ENCODE data around the gene EPB41. TPM values are rescaled to one million over a fixed set of nuclear protein-coding genes. Genes with fewer than 3 reads are reported as not detected.

EPB41 gene
- total RNA-seq, 4 donors from 2014 or later: 28.8 to 57.6 (median 43.2) TPM

DNA sequence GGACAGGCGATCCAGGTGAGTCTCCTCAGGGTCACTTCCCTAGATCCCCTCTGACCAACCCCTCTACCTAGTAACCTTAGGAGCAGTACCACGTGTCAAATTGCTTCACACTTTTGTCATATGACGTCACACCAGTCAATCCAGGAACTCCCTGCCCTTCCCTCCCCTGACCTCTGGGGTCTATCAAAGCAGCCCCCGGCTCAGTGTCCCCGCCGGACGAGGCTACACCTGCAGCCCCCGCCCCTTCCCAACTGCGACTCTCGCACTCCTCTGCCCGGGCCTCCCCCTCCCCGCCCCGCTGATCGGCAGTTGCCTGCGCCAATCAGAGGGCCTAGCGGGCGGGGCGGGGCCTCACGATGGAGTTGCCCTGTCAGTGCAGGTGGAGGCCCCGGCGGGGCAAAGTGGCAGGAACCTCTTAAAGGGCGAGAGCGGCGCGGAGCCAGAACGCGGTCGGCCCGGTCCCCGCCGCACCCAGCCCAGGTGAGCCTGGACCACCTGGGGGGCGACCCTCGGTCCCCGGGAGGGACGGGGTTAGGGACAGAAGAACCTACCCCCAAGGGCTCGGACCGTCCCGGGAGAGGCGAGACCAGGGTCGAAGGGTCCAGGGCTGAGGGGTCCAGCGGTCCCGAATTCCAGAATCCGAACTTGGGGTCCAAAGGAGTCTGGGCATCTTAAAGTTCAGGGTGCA is 27.5 kb upstream of the EPB41 start:
- peak in 1 of 3 donors; percentile 9 for TF ChIP-seq CTCF (IDR thresholded peaks at IDR 0.05)
- ATAC-seq (ENCODE audit: low FRiP score) (peak; percentile 71), DNase-seq (ENCODE audit: low spot score) (peak; percentile 63)

DNA sequence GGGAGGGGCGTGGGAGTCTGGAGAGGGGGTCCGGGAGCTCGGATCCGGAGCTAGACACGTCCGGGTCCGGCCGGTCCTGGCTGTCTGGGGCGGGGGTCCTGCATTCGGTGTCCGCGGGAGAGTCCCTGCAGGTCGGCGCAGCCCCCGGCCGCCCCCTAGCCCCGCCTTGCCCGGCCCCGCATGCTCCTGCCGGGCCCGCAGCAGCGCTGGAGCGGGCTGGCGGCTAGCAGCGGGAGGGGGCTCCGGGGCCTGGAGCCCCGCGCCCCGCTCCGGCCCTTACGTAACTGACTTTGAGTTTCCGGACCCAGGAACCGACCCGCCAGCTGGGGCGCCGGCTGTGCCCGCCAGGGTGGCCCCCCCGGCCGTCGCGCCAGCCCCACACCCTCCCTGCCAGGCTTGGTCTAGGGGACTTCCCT is 26.9 kb upstream of the EPB41 start:
- ATAC-seq (ENCODE audit: low FRiP score): peak; percentile 34
- TF ChIP-seq CTCF (IDR thresholded peaks at IDR 0.05): no peak
- DNase-seq (ENCODE audit: low spot score): no peak

- DNase-seq (ENCODE audit: low spot score) (no peak), ATAC-seq (ENCODE audit: low FRiP score) (peak; percentile 40)
- TF ChIP-seq CTCF (IDR thresholded peaks at IDR 0.05): no peak
Observed at GRCh38 chr1:28887835-28888682, 26.3 kb upstream of the EPB41 start.

DNA sequence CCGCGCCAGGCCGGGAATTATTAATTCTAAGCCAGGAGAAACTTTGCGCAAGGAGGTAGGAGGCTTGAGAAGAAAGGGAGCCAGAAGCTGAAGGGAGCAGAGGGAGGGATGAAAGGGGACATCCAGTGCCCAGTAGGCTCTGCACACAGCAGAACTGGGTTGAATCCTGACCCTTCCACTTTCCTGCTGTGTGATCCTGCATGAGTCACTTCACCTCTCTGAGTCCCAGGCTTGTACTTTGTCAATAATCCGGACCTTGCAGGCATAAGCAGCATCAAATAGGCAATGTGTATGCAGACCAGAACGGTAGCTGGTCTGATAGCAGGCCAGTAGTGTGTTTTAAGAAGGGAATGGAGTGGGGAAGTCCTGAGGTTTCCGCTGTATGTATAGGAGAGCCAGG is 25.5 kb upstream of the EPB41 start:
- TF ChIP-seq CTCF (IDR thresholded peaks at IDR 0.05): no peak

GRCh38 chr1:28889357-28889756 is 25.0 kb upstream of the EPB41 start:
- no peak for DNase-seq (ENCODE audit: low spot score)
- no peak for ATAC-seq (ENCODE audit: low FRiP score)
- no peak for TF ChIP-seq CTCF (IDR thresholded peaks at IDR 0.05)

More for the DNA sequence above, 25.5 kb upstream of the EPB41 start:
- DNase-seq (ENCODE audit: low spot score) (no peak), ATAC-seq (ENCODE audit: low FRiP score) (no peak)

- no peak for ATAC-seq (ENCODE audit: low FRiP score)
- DNase-seq (ENCODE audit: low spot score): no peak
- no peak for TF ChIP-seq CTCF (IDR thresholded peaks at IDR 0.05)
Observed at GRCh38 chr1:28890435-28890834, 23.9 kb upstream of the EPB41 start.

Measured in omental fat pad (tissue), 4 donors.